ENCODE data around the gene ENTPD6.

DNA sequence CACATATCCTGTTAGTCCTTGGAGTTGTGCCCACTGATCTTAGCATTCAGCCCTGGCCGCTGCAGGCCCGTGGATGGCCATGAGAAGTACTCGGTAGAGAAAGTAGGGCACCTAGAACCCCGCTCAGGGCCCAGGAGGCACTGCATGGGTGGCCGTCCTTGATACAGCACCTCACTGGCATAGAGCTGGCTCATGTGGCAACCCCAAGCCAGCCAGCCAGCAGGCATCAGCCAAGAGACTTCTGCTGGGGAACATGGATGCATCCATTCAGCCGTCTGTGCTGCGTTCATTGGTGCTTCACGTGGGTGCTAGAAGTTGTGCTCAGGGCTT, 62.9 kb downstream of the ENTPD6 start:
- TF ChIP-seq, protein P1, sequence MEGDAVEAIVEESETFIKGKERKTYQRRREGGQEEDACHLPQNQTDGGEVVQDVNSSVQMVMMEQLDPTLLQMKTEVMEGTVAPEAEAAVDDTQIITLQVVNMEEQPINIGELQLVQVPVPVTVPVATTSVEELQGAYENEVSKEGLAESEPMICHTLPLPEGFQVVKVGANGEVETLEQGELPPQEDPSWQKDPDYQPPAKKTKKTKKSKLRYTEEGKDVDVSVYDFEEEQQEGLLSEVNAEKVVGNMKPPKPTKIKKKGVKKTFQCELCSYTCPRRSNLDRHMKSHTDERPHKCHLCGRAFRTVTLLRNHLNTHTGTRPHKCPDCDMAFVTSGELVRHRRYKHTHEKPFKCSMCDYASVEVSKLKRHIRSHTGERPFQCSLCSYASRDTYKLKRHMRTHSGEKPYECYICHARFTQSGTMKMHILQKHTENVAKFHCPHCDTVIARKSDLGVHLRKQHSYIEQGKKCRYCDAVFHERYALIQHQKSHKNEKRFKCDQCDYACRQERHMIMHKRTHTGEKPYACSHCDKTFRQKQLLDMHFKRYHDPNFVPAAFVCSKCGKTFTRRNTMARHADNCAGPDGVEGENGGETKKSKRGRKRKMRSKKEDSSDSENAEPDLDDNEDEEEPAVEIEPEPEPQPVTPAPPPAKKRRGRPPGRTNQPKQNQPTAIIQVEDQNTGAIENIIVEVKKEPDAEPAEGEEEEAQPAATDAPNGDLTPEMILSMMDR (IDR thresholded peaks at IDR 0.05), result no peak
- no peak for TF ChIP-seq EP300 (IDR thresholded peaks at IDR 0.05)

Data from gastroesophageal sphincter (tissue), 3 donors.